HG03565 (cell line): Measurements from ENCODE around the gene TMEM179B.

Experiments
- ATAC-seq: cut with Tn5 transposase; IDR thresholded peaks from one replicate; pipeline ENCODE4 v1.9.1; 2021; ENCODE audit warnings: mild to moderate bottlenecking, moderate library complexity; ENCODE audit not compliant: unreplicated experiment

Gene TMEM179B

GRCh38 chr11:62831520-62832335 is 44.5 kb downstream of the TMEM179B start, which contains the start of gene STX5:
Gene STX5 (minus strand): TSS chr11:62832051. CDS start chr11:62831243, 808 bp downstream.
- peak; percentile 76 for ATAC-seq

GRCh38 chr11:62832336-62833234 is 45.4 kb downstream of the TMEM179B start, which contains the start of gene TEX54:
Gene TEX54 (minus strand): TSS chr11:62832841.
- ATAC-seq = peak; percentile 1

- no peak for ATAC-seq
These were observed 48.1 kb downstream of the TMEM179B start for GRCh38 chr11:62835336-62835735.

GRCh38 chr11:62839050-62839945 is 52.1 kb downstream of the TMEM179B start, which contains the start of gene WDR74:
Gene WDR74 (minus strand): TSS chr11:62839590. CDS start chr11:62839570, 20 bp downstream.
- ATAC-seq = peak; percentile 47
